ENCODE data around the gene CENPO.

DNA sequence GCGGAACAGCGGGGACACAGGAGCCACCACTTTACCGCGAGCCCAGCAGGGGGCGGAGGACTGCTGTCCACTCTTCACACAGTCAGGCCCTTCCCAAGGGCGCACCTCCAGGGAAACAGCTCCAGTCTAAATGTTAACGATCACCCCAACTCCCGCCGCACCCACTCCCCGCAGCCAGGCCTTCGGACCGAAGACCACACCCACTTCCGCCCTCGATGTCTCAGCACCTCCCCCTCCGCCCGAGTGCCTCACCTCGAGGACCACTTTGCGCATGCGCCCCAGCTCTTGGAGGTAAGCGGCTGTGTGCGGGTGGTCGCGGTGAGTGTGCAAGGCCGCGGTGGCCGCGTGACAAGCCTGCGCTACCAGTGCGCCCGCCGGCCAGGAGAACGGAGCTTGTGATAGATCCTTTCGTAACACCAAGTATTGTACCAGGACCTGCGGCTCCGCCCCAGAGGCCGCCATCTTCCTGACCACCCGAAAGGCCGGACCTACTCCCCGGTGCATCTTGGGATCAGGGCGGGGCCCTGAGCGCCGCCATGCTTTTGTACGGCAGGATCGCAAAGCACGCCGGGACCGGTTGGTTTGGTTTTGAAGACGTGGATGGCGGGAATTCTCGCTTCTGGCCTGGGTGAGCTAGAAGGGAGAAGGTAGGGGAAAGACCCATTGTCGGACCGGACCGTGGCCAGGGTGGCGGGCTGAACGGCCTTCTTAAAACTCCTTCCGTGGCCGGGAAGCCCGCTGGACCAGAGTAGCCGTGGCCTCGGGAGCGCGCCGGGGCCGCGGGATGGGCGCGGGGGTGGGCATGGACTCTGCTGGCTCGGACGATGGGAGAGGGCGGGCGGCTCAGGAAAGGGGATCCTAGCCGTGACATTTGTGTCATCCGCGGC lies at the start of gene CENPO, which contains the start of gene PTRHD1:
- TF ChIP-seq ZNF274 (IDR thresholded peaks at IDR 0.05; ENCODE audit: low read depth, low read length) = no peak
- TF ChIP-seq SUZ12 (IDR thresholded peaks at IDR 0.05; ENCODE audit: extremely low read depth, insufficient read depth, insufficient read length) = no peak
